Adipose tissue (tissue), 3 donors: ENCODE measurements around the gene LRRC27. TPM values are rescaled to one million over a fixed set of nuclear protein-coding genes. Genes with fewer than 3 reads are reported as not detected.
"Not testable (repeated sequence)": the region's sequence is repeated elsewhere in the genome, so short reads cannot be mapped to it uniquely, and the experiment has no call there.

Source experiments
- H3K27ac ChIP-seq: one replicate; pipeline ENCODE4 v1.5.1; 2013; ENCODE audit warnings: low read depth, low read length
- WGBS, 3 donors: extraction: QIAGEN DNeasy Blood & Tissue Kit; methylation state at CpG; one replicate each; pipeline ENCODE4 v1.1.7; 2013; 5-methylcytosine and 5-hydroxymethylcytosine counted together
- polyA plus RNA-seq, 3 donors: library from polyadenylated mRNA; stranded (reverse); fragments of 200-250 nt; gene quantifications; one replicate each; pipeline ENCODE4 v1.2.3, GENCODE V29; 2013
- donor health status: healthy with polysubstance abuse.
- donor health status: Bipolar disorder and iron deficiency.
- donor health status: healthy.

LRRC27 gene
- polyA plus RNA-seq, 3 donors: 3.4 to 6.1 (median 5.0) TPM

DNA sequence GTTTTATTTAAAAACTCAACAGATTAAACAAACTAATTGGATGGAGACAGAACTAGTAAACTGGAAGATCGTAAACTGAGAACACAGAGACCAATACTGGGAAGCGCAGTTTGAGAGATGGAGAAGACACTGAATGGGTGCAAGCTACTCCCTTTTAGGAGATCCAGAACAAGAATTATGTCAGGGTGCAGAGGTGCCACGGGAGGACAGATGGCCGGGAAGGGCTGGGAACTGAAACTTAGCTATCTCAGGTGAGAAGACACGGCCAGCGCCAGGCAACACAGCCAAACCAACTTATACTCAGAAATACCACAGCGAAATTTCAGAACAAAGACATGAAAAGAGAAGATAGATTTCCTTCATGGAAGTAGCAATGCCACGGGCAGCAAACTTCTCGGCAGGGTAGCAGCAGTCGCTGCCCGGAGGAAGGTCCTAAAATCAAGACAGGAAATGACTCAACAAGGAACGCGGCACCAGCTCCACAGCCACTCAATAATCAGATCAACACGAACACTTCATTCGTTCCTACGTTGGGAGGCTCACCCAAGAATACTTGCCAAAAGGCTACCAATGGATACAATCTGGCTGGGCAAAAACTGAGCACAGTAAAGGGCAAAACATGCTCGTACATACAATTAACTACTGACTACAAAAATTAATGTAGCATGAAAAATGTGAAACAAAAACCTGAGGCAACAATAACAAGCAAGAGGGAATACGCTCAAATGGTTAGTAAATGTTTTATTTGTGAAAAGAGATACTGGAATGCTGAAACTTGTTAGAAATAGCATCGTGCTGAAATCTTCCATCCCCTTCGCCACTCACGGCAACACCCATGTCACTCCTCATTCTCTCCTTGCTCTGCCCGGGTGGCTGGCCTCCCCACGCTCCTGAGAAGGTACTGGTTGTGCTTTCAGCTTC is 2.2 kb upstream of the LRRC27 start:
- 43 to 77% (median 43%) methylated on average over 23 of the region's 23 CpGs for WGBS, 3 donors

DNA sequence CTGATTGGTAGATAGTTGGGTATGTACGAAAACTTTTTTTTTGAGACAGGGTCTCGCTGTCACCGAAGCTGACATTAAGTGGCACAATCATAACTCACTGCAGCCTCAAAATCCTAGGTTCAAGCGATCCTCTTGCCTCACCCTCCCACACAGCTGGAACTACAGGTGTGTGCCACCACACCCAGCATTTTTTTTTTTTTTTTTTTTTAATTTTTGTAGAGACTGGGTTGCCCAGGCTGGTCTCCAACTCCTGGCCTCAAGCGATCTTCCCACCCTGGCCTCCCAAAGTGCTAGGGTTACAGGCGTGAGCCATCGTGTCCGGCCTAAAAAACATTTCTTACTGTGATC is 1.5 kb upstream of the LRRC27 start:
- H3K27ac ChIP-seq: no peak overlapping the region
- 74 to 93% (median 77%) methylated on average over 8 of the region's 8 CpGs for WGBS, 3 donors

More for the DNA sequence above, 2.2 kb upstream of the LRRC27 start:
- no peak overlapping the region for H3K27ac ChIP-seq

DNA sequence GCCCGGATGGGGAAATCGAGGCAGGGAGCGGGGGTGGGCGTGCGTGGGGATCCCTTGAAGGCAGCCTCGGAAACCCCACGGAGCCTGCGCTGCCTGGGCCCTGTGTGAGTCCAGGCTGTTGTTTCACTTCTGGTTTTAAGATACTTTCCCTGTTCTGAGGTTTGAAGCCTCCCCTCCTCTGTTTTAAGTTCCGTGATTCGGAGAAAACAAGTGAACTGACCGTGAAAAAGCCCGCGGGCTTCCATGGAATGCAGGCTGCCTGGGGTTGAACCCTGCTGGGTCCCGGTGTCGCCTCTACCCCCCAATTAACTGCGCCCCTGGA is 401 bp downstream of the LRRC27 start:
- 6 to 11% (median 10%) methylated on average over 16 of the region's 16 CpGs for WGBS, 3 donors

DNA sequence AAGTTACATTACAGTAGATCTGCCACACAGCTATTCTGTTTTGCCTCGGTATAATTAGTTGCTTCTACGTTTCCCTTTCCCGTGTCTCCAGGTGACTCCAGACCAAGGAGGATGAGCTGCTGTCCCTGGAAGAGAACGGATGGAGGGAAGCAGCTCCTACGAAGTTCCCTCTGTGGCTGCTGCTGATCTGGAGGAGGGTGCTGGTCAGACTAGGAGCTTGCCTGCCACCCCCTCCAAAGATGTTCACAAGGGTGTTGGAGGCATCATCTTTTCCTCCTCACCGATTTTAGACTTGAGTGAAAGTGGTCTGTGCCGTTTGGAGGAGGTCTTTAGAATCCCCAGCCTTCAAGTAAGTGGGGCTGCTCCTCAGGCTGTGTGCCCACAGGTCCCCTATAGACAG is 1.4 kb downstream of the LRRC27 start:
- WGBS, 3 donors: 74 to 86% (median 85%) methylated on average over 7 of the region's 7 CpGs
- H3K27ac ChIP-seq: no peak overlapping the region

More for the DNA sequence above, 401 bp downstream of the LRRC27 start:
- no peak overlapping the region for H3K27ac ChIP-seq

DNA sequence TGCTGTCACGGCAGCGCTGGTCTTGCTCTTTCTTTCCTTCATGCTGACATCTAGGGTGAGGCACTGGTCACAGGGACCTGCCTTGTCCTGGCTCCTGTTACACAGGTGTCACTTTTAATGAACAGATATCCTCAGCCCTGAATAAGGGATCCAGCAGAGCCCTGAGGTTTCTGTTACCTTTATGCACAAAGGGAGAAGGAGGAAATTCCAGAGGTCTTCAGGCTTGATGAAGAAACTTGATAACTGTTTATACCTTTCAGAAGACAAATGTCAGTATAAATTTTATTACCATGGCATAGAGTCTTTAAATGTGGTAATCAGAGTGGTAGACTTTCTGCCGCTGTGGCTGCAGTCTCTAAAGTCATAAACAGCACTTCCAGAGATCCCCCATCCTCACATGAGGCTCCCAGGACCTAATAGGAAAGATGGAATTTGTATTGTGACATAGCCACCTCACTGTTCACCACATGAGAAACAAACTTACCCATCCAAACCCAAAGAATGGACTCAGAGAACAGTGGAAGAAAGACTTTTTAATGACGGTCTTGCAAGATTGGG is 2.7 kb downstream of the LRRC27 start:
- WGBS, 3 donors: 85 to 92% (median 88%) methylated on average over 4 of the region's 4 CpGs
- no peak overlapping the region for H3K27ac ChIP-seq

DNA sequence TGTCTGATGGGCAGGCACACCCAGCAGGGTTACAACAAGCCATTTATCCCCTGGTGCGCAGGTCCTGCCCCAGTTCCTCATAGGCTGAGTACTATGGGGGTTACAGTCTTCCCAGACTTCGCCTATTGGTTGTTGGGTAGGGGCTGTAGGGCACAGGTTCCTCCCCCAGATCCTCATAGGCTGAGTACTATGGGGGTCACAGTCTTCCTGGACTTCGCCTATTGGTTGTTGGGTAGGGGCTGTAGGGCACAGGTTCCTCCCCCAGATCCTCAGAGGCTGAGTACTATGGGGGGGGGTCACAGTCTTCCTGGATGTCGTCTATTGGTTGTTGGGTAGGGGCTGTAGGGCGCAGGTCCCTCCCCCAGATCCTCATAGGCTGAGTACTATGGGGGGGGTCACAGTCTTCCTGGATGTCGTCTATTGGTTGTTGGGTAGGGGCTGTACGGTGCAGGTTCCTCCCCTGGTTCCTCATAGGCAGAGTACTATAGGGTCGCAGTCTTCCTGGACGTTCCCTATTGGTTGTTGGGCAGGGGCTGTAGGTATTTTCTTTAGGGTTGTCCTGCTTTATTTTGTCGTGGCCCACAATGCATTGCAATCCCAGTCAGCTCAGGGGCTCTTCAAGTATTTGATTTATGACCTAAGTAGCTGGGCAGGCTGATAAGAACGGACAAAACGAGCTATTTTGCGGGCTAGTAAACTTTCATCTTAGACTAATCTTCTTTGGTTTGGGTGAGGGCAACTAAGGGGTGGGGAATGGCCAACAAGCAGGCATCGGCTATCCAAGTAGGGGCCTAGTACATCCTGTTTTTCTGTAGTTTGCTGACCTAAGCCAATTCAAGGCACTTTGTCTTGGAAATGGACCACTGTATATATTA is 3.4 kb downstream of the LRRC27 start:
- no peak overlapping the region for H3K27ac ChIP-seq
- WGBS, 3 donors: 52 to 75% (median 62%) methylated on average over 14 of the region's 14 CpGs

DNA sequence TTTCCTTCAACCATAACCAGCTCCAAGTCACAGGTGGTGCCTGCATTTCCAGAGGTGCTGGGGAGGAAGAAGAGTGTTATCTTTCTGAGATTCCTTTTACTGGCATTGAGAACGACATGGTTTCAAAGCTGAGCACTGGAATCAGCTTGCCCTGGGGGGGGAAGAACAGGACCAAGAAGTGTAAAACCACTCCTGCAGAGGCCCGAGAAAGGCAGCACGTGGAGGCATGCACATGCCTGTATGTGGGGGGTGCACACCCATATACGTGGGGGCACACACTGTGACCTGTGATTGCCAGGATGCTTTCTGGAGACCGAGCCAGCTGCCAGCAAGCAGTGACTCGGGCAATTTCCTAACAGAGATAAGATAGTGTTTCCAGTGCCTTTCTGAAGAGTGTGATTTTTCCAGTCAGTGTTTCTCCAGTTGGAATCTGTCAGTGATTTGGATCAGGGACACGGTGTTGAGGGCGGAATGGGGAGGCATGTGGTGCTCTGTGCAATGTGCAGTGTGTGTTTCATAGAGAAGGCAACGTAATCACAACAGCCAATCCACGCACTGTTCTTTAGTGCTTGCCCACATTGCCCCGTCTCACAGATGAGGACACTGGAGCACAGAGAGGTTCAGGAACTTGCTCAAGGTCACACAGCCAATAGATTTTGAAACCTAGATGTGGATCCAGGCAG is 4.2 kb downstream of the LRRC27 start:
- WGBS, 3 donors: 51 to 60% (median 55%) methylated on average over 11 of the region's 11 CpGs
- H3K27ac ChIP-seq: no peak overlapping the region

DNA sequence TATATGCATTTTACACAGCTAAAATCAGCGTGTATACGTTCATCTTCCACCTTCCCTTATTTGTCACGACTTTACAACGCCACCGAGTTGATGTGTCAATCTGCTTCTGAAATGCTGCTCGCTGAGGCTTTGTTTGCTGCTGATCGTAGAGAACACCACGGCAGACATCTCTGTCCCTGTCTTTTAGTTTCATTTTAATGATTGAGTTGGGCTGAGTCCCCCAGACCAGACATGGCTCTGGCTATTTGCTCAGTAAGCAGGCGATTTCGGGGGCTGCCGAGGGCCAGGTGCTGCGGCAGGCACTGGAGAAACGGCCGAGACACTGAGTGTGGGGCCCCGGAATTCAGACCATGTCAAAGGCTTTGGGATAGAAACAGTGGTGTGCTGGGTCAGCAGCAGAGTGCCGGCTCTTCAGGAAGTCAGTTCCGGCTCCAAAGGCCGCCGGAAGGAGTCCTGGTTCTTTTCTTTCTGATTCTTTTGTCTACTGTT is 5.0 kb downstream of the LRRC27 start:
- H3K27ac ChIP-seq: no peak overlapping the region
- 30 to 73% (median 46%) methylated on average over 19 of the region's 19 CpGs for whole genome bisulfite sequencing, 3 donors

DNA sequence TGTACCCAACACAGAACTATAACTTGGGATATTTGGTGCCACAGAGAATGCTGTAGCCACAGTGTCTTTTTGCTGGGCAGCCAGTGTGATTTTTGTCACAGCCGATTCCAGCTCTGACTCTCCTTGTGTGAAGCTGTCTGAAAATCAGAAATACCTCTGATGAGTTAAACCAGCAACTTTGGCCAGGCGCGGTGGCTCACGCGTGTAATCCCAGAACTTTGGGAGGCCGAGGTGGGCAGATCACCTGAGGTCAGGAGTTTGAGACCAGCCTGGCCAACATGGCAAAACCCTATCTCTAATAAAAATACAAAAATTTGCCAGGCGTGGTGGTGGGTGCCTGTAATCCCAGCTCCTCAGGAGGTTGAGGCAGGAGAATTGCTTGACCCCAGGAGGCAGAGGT is 5.9 kb downstream of the LRRC27 start:
- H3K27ac ChIP-seq: not testable (repeated sequence)
- WGBS, 3 donors: 92 to 94% (median 93%) methylated on average over 7 of the region's 7 CpGs

DNA sequence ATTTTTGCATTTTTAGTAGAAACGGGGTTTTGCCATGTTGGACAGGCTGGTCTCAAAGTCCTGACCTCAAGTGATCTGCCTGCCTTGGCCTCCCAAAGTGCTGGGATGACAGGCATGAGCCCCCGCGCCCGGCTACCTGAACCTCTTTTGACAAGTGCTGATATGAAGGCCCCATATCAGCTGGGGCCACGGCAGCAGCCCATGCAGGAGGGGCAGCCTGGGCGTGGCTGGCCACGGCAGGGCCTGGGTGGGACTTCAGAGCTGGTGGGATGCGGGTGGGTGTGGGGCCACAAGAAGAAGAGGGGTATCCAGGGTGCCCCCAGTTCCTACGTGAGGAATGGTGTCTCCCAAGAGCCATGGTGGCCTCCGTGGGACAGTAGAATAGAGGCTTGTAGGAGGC is 6.9 kb downstream of the LRRC27 start:
- 93 to 96% (median 95%) methylated on average over 10 of the region's 10 CpGs for WGBS, 3 donors
- no peak overlapping the region for H3K27ac ChIP-seq

DNA sequence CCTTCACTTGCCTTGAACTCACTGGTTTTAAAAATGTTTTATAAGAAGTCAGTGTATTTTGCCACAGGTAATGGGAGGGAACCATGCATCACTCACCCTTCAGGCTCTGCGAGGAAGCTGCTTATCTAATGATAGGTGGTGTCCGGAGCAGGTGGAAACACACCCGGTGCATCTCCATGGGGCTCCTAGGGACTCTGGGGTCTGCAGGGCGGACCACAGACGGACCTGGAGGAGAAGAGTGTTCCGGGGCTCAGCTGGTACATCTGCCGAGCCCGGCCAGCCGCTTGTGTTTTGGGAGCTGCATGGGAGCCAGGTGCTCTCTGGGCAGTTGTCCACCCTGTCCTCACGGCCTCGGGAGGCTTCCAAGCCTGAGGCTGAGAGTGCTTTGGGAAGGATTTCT is 7.3 kb downstream of the LRRC27 start:
- no peak overlapping the region for H3K27ac ChIP-seq
- 88 to 95% (median 94%) methylated on average over 11 of the region's 11 CpGs for WGBS, 3 donors

DNA sequence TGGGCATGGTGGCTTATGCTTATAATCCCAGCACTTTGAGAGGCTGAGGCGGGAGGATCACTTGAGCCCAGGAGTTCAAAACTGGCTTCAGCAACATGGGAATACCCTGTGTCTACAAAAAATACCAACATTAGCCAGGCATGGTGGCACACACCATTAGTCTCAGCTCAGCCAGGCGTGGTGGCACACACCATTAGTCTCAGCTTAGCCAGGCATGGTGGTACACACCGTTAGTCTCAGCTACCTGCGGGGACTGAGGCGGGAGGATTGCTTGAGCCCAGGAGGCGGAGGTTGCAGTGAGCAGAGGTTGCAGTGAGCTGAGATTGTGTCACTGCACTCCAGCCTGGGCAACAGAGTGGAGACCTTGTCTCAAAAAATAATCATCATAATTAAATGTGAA is 9.0 kb downstream of the LRRC27 start:
- no peak overlapping the region for H3K27ac ChIP-seq
- WGBS, 3 donors: 96 to 97% (median 97%) methylated on average over 6 of the region's 6 CpGs

DNA sequence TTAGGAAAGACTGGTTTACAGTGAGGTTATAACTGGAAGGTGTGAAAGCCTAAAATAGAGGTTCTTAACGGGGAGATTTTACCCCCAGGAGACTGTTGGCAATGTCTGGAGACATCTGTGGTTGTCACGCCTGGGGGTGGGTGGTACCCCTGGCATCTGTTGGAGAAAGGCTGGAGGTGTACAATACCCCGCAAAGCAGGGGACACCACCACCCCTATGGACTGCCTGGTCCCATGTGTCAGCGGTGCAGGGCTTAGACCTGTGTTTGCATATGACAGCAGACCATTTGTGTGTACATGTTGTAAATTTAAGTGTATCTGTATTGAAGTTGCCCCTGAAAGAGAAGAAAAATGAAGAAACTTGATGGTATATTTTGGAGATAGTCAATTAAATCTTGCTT is 9.8 kb downstream of the LRRC27 start:
- no peak overlapping the region for H3K27ac ChIP-seq
- WGBS, 3 donors: 94 to 95% (median 94%) methylated on average over 4 of the region's 4 CpGs

DNA sequence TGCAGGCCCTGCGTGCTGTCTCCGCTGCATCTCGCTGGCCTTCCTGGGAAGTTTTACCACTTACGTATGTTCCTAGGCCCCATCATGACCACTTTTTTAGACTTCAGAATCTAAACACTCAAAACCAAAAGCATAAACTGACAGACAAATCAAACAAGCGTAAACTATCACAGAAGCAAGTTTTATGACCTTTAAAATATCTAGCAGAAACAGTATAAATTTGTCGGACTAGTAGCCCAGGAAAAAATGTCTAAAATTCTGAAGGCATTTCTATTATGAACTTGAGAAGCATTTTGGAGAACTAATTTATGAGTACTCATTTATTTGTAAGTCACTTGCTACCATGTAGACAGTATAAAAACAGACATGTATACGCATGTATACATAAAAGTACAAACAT is 10.6 kb downstream of the LRRC27 start:
- no peak overlapping the region for H3K27ac ChIP-seq
- 89 to 99% (median 97%) methylated on average over 7 of the region's 7 CpGs for WGBS, 3 donors

DNA sequence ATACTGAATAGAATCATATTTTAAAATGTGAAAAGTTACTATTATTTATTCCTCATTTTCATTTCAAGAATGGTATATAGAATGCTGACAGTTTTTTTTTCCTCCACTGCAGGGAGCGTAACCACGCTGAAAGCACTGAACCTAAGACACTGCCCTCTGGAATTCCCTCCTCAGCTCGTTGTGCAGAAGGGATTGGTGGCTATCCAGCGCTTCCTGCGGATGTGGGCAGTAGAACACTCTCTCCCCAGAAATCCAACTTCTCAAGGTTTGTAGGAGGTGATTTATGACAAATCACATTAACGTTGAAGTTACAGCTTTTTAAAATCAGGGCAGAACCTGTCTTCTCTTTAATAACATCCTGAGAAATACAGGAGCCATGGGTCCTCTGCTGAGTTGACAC is 12.4 kb downstream of the LRRC27 start:
- H3K27ac ChIP-seq: no peak overlapping the region
- 84 to 88% (median 87%) methylated on average over 6 of the region's 6 CpGs for WGBS, 3 donors

DNA sequence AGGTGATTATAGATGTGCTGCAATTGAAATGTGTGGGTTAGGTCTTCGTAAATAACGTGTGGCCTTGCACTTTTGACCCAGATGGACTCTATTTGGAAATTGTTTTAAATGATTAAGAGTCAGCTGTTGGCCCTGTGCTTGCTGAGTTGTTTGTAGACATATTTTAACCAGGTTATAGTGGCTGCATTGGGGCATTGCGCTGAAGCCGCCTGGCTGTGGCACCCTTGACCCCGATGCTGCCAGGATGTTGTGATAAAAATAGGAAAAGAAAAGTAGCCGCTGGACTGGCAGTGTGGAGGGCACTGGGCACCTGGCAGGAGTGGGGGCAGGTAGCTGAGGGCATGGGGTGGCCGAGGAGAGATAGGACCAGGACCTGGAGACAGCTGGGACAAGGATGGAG is 13.4 kb downstream of the LRRC27 start:
- no peak overlapping the region for H3K27ac ChIP-seq
- 61 to 98% (median 93%) methylated on average over 7 of the region's 7 CpGs for WGBS, 3 donors

DNA sequence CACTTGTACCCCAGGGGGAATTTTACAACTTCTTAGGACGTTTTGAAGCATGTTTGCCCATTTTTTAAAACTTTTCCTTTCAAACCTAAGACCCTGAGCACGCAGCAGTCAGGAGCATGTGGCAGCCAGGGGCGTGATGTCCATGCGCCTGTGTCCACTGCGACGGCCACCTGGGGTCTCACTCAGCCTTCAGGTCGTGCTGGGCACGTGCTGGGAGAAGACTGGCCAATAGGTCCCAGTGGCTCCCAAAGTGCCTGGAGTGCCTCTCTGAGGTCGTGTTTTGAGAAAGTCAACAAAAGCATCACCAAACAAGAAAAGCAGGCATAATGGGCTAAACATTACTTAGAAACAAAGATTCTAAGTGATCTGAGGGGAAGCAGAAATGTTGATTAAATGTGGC is 14.8 kb downstream of the LRRC27 start:
- 91 to 94% (median 93%) methylated on average over 9 of the region's 9 CpGs for WGBS, 3 donors
- no peak overlapping the region for H3K27ac ChIP-seq

DNA sequence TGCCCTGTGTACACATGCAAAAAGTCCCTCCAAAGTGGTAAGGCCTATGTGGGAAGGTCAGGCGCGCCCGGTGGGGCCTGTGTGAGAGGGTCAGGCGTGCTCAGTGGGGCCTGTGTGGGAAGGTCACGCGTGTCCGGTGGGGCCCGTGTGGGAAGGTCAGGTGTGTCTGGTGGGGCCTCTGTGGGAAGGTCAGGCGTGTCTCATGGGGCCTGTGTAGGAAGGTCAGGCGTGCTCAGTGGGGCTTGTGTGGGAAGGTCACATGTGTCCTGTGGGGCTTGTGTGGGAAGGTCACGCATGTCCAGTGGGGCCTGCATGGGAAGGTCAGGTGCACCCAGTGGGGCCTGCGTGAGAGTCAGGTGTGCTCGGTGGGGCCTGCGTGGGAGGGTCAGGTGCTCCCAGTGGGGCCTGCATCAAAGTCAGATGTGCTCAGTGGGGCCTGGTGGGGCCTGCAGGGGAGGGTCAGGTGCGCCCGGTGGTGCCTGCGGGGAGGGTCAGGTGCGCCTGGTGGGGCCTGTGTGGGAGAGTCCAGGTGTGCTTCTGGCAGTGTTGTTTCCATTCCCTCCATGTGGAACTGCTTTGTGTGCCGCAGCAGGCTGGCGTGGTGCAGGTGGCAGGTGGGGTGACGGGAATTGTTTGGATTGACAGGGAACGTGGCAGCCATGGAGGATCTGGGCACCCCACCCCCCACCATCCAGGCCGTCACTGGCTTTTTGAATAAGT is 15.4 kb downstream of the LRRC27 start:
- WGBS, 3 donors: 77 to 96% (median 94%) methylated on average over 23 of the region's 23 CpGs
- H3K27ac ChIP-seq: no peak overlapping the region
